Activated T-helper 9 cell treated with anti-CD3 and anti-CD28 coated beads, Interleukin-2, amount 50 U/mL, for 16 hours (primary cell): Measurements from ENCODE around the gene MLST8.
"Not testable (repeated sequence)": the region's sequence is repeated elsewhere in the genome, so short reads cannot be mapped to it uniquely, and the experiment has no call there.

Experiments used
- DNase-seq: peaks from one replicate; pipeline ENCODE4 v3.0.0-alpha.2; 2020; ENCODE audit warnings: low read depth

The MLST8 gene

DNA sequence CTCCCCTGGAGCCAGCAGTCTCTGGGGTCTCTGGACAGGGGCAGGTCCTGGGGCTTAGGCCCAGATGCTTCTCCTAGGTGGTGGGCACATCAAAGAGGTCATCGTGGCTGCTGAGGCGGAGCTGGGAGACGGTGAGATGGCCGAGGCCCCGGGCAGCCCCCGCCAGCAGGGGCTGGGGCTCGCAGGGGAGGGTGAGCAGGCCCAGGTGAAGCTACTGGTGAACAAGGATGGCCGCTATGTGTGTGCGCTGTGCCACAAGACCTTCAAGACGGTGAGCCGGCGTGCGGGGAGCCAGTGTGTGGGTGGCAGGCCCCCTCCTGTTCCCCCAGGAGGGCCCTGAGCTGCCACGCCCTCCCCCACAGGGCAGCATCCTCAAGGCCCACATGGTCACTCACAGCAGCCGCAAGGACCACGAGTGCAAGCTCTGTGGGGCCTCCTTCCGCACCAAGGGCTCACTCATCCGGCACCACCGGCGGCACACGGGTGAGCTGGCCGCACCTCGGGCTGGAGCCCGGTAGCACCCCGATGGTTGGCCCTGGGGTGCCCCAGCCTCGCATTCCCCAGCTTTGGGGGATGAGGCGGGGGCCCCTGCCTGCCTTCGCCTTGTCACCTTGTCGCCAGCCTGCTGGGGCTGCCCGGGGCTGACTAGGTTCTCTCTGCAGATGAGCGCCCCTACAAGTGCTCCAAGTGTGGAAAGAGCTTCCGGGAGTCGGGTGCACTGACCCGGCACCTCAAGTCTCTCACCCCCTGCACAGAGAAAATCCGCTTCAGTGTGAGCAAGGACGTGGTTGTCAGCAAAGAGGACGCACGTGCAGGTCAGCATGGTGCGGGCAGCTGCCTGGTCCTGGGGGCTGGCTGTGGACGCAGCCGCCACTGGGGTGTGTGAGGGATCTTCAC lies 27.1 kb downstream of the MLST8 start:
- no peak for DNase-seq

DNA sequence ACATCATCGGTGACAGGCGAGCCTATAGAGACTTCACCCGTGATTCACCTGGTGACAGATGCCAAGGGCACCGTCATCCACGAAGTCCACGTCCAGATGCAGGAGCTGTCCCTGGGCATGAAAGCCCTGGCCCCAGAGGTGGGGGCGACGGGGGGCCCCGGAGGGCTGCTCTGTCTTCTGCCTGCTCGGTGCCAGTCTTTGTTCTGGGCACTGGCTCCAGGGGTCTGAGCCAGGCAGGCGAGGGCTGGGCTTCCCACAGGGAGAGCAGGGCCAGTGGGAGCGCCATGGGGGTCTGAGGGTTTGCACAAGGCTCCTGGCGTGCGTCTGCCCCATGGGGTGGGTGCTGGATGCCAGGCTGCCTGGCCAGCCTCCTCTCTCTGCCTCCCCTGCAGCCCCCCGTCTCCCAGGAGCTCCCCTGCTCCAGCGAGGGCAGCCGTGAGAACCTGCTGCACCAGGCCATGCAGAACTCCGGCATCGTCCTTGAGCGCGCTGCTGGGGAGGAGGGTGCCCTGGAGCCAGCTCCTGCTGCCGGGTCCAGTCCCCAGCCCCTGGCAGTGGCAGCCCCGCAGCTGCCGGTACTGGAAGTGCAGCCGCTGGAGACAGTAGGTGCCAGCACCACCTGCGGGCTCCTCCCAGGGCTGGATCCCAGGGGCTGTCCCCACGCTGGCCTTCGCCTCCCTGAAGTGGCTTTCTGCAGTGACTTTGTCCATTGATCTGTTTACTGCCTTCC lies 28.0 kb downstream of the MLST8 start:
- no peak for DNase-seq

DNA sequence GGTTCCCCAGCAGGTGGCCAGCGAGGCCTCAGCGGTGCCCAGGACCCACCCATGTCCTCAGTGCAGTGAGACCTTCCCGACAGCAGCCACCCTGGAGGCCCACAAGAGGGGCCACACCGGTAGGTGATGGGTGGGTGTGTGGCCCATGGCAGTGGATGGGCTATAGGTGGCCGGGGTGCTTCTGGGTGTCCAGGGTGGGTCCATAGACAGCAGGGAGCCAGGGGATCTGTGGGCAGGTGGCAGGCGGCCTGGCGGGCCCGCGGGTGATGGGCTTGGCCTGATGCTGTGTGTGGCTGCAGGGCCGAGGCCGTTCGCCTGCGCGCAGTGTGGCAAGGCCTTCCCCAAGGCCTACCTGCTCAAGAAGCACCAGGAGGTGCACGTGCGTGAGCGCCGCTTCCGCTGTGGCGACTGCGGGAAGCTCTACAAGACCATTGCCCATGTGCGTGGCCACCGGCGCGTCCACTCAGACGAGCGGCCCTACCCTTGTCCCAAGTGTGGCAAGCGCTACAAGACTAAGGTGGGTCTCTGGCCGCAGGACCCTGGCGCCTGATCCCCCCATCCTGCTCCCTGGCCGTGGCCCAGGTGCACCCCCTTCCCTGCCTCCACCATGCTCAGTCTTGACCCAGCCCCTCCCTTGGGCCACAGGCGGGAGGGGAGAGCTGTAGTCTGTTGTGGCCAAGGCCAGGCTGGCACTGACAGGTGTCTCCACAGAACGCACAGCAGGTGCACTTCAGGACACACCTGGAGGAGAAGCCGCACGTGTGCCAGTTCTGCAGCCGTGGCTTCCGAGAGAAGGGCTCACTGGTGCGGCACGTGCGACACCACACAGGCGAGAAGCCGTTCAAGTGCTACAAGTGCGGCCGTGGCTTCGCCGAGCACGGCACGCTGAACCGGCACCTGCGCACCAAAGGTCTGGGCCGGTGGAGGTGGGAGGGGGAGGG lies 28.9 kb downstream of the MLST8 start:
- no peak for DNase-seq

DNA sequence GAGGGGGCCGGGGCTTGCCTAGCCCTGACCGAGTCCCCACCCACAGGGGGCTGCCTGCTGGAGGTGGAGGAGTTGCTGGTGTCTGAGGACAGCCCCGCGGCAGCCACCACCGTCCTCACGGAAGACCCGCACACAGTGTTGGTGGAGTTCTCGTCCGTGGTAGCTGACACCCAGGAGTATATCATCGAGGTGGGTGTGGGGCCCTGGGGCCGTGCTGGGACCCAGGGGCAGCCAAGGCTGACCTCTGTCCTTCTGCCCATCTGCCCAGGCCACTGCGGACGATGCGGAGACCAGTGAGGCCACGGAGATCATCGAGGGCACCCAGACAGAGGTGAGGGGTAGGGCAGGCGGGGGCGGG lies 29.5 kb downstream of the MLST8 start:
- DNase-seq: no peak

DNA sequence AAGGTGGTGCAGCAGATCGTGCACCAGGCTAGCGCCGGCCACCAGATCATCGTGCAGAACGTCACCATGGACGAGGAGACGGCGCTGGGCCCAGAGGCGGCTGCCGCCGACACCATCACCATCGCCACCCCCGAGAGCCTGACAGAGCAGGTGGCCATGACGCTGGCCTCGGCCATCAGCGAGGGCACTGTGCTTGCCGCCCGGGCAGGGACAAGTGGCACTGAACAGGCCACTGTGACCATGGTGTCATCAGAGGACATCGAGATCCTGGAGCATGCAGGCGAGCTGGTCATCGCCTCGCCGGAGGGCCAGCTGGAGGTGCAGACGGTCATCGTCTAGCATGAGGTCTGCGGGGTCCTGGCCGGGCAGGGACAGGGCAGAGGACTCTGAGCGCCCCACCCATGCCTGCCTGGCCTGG lies 30.0 kb downstream of the MLST8 start:
- no peak for DNase-seq

DNA sequence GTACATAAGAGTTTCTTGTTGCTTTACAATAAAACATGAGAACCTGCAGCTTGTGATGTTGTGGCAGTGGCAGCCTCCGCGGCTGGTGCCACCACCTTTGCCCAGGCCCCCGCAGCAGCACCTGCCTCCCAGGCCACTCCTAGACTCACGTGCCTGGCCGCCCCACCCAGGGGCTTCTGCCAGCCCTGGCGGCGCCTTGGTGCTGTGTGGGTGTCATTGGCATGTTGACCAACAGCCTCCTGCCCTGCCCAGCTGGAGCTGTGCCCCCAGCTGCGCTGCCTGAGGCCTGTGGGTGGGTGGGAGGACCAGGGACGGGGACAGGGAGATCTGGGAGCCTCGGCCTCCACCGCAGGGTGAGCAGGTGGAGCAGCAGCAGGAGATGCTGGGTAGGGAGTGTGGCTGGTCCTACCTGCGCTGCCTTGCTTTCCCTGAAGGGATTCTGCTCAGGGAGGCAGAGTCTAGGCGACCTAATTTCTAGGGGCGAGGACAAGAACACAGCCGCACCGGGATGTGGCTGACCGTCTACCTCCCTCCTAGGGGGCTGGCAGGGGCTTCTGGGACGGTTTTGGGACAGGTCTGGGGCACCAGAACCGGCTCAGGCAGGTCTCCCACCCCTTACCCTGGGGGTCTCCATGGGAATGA lies 30.6 kb downstream of the MLST8 start:
- DNase-seq: no peak

DNA sequence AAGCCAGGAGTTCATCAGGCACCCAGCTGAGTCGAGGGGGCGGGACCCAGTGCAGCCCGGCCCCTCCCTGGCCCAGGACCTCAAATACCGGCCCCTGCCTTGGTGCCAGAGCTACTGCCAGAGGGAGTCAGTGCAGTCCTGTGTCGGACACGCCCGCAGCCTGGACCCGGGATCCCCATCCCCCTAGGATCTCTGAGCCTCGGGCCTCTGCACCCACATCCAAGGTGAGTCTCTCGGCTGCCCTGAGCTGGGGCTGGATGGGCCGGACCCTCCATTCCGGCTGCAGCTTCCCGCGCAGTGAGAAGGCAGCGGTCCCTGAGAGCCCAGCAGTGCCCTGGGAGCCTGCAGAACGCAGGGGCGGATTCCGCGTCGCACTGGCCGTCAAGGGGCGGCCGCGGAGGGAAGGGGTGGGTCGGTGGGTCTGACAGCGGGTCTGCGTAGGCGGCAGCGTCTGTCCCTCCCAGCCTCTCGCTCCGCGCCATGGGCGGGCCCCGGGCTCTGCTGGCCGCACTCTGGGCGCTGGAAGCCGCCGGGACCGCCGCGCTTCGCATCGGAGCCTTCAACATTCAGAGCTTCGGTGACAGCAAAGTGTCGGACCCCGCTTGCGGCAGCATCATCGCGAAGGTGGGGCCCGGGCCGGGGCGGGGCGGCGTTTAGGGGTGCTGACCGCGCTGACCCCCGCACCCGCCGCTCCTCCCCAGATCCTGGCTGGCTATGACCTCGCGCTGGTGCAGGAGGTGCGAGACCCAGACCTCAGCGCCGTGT lies 31.3 kb downstream of the MLST8 start, which contains the start of gene DNASE1L2:
Gene DNASE1L2 (plus strand): TSS at position 108 of the 765 bp plus-strand sequence. CDS start 373 bp downstream, at position 481.
- no peak for DNase-seq

DNA sequence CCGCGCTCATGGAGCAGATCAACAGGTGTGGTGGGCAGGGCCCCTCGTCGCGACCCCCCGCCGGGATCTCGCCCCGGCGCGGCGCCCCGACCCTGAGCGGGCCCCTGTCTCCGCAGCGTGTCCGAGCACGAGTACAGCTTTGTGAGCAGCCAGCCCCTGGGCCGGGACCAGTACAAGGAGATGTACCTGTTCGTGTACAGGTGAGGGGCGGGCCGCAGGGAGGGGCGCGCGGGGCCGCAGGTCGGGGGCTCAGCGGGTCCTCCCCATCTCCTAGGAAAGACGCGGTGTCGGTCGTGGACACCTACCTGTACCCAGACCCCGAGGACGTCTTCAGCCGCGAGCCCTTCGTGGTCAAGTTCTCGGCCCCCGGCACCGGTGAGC lies 31.8 kb downstream of the MLST8 start:
- no peak for DNase-seq

DNA sequence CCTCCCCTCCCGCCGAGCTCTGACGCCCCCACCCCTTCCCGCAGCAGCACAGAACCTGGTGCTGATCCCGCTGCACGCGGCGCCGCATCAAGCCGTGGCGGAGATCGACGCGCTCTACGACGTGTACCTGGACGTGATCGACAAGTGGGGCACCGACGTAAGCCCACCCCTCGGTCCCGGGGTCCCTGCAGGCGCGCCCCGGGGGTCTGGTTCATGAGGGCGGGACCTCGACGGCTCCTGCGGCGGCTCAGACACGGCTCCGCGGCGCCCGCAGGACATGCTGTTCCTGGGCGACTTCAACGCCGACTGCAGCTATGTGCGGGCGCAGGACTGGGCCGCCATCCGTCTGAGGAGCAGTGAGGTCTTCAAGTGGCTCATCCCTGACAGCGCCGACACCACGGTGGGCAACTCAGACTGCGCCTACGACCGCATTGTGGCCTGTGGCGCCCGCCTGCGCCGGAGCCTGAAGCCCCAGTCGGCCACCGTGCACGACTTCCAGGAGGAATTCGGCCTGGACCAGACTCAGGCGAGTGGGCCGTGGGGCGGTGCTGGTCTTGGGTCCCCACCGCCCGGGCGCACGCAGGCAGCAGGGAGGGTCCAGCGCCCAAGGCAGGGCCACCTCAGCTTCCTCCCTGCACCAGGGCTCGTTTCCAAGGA lies 32.4 kb downstream of the MLST8 start:
- DNase-seq: no peak

DNA sequence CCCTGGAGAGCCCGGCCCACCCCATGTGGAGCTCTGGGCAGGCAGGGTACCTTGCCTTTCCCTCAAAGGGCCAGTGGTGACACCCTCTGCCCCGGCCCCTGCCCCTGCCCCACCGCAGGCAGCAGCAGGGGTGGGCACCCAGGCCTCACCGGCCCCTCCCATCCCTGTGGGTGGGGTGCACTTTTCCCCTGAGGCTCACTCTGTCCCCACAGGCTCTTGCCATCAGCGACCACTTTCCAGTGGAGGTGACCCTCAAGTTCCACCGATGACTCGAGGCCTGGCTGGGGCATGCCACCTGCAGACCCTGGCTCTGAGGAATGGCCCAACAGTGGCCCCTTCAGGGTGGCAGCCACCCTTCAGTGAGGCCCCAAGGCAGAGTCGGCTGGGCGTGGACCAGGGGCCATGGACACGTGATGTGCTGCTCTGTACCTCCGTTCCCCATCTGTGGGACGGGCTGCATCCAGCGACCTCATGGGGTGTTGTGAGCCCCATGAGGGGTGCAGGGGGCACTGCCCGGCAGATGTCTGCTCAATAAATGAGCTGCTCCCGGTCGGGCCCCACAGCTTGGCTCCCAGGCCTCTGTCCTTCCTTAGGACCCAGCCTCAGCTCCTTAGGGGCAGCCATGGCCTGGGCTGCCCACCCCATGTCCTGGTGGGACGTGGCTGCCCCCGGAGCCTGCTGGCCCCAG lies 33.0 kb downstream of the MLST8 start:
- DNase-seq: no peak

DNA sequence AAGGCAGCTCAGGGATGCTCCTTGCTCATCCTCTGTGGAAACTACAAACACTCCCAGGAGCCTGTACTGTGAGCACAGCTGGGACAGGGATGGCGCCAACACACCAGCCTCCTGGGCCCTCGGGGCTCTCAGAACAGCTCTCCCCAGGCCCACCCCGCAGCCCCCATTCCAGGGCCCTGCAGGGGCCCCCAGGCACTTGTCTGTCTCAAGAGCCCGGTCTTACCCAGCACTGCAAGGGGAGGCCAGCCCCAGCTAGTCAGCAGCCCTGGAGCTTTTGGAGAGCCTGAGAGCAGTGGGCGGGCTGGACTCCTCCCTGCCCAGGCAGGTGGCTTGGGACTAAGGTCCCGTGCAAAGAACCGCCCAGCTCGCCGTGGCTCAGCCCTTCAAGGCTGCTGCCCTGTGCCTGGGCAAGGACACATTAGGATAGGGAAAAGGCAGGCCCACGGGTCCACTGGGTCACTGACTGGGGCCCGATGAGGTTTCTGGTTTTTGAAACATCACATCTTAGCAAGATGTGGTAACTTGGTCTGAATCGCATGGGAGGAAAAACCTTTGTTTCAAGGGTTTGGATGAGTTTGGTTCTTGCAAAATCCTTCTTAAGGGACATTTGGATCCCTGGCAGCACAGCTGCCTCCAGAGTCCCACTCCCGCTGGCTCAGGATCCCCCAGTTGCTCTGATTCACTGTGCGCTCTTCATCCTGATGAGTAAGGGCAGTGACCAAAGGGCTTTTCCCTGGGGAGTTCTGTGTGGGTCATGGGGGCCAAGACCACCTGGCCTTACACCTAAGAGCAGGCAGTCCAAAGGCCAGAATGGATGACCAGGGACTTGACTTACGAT lies 33.8 kb downstream of the MLST8 start:
- DNase-seq: no peak

DNA sequence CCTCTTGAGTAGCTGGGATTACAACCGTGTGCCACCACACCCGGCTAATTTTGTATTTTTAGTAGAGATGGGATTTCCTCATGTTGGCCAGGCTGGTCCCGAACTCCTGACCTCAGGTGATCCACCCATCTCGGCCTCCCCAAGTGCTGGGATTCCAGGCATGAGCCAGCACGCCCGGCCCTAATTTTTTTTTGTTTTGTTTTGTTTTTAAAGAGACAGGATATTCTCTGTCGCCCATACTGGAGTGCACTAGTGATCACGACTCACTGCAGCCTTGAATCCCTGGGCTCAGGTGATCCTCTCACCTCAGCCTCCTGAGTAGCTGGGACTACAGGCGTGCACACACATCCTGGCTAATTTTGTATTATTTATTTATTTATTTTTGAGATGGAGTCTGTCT lies 35.1 kb downstream of the MLST8 start:
- not testable (repeated sequence) for DNase-seq

DNA sequence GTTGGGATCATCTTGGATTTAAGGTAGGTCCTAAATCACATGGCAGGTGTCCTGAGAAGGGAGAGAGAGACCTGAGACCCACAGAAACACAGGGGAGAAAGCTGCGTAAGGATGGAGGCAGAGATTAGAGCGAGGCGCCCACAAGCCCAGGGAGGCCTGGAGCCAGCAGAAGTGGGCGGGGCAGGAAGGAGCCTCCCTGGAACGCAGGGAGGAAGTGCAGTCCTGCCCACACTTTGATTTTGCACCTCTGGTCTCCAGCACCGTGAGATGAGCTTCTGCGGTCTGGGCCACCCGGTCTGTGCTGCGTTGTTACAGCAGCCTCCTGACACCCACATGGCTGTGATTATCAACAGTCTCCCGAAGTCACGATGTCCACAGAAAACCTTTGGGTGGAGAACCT lies 37.3 kb downstream of the MLST8 start:
- no peak for DNase-seq

DNA sequence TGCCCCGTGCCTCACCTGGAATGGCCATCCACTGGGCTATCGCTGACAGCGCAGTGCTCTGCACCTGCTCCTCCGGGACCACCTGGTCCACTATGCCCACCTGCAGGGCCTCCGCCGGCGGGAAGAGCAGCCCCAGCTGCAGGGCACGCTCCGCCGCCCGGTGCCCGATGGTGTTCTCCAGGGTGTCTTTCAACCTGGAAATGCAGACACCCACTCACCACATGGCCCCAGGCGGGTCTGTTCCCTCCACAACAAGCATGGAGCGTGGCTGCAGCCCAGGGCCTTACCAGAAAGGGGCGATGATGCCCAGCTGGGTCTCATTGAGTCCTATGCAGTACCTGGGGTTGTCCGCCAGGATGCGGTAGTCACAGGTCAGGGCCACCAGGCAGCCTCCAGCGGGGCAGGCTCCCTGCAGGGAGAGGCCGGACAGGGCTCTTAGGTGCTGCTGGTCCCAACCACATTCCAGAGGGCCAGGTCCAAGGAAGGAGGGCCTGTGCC lies 37.8 kb downstream of the MLST8 start:
- no peak for DNase-seq

DNA sequence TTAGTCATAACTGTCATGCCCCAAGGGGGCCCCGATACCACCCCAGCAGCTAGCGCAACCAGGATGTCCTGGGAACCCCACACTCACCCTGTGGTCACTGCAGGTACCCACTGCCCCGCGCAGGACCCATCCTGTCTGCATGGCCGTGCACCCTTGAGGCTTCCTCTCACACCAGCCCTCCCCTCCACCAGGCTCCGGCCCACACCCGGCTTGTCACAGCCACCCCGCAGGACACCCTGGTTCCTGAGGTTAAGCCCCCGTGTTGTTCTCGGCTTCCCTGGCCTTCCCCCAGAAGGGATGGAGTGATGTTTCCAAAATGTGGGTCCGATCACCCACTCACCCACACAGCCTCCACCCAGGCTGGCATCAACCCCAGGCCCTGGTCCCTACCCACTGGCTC lies 38.5 kb downstream of the MLST8 start:
- DNase-seq: no peak

DNA sequence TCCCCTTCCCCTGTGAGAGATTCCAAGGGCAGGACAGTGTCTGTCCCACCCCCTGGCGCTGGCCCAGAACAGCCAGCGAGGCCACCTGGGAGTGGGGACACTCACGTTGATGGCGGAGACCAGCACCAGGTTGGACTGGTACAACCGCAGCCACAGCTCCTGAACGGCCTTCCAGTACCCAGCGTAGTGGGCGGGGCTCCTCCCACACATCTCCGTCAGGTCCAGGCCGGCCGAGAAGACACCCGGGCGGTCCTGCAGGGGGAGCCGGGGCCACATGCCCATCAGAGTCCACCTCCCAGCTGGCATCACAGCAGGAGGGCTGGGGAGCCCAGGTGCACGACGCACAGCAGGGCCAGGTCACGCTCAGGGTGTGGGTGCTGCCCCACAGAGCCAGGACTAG lies 39.0 kb downstream of the MLST8 start:
- DNase-seq: no peak

DNA sequence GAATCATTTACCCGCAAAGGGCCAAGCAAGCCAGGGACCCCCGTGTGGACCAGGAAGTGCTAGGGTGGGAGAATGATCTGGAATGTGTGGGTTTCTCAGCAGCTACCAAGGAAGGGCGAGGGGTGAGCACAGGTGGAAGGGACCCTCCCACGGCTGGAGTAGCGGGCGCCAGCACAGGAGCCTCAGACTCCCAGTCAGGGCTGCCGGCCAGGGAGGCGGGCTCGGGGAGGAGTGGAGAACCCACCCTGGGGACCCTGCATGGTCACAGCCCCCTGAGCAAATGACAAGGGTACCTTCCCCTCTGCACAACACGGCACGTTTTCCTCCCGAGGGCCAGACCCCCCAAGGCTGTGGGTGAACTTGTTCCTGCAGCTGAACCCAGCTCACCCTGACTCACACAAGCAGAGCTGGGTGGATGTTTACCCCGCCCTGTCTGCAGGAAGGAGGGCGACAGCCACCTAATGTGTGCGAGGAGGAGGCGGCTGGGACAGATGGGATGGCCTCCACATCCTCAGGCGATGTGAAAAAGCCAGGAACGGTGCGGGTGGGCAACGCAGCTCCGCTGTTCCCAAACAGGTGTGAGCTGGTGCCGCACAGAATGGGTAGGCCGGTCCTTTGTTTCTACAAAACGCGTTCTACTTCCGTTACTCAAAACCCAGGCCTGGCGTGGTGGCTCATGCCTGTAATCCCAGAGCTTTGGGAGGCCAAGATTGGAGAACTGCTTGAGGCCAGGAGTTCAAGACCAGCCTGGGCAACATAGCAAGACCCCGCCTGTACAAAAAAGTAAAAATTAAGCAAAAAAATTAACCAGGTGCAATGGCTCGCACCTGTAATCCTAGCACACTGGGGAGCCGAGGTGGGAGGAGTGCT lies 39.9 kb downstream of the MLST8 start:
- DNase-seq: no peak
